Measurements from ENCODE around the gene SPATA22. TPM values are rescaled to one million over a fixed set of nuclear protein-coding genes. Genes with fewer than 3 reads are reported as not detected.

The SPATA22 gene
- total and polyA plus RNA-seq, 2 of the 13 experiments (the other 11 are each of a cell fraction or from before 2014, with no cell fraction given) = not detected

DNA sequence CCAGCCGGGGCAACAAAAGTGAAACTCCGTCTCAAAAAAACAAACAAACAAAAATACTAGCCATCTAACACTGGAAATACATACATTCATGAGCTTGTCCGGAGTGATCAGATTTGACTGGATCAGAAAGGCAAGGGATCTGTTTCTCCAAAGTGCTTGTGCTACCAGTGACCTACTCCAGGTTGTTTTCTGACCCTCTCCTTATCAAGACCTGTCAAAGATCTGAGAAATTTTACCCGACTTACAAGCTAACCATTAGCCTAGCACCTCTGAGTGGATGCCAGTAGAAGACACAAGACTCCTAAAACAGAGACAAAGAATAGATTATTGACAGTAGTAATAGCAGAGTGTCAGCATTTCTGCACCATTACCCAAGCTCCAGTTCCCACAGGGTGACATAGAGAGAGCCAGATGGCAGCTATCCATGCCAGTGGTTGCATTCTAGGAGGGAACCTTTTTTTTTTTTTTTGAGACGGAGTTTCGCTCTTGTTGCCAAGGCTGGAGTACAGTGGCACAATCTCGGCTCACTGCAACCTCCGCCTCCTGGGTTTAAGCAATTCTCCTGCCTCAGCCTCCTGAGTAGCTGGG, 14.0 kb upstream of the SPATA22 start:
- no peak for DNase-seq (ENCODE audit: low spot score)
- CTCF ChIA-PET (ENCODE audit: low intra/inter-chr PET ratio, low total read pairs) = no interaction called here
- intact Hi-C loops (cut with micrococcal nuclease; ENCODE audit: unreplicated experiment) (no loop called here), in situ Hi-C loops (cut with HindIII; ENCODE audit: extremely low pct_ligation_motif_present, low pct_unique_long_range_greater_than_20kb) (no loop called here)
- H2AFZ ChIP-seq (ENCODE audit: low read length) = no peak overlapping the region
- no peak overlapping the region for H3K4me2 ChIP-seq (ENCODE audit: low read depth, low read length)
- peaks cover 0 to 3% of the 10 kb centered on the region in 2 experiments; a peak in 2 of 5 replicates for H3K27me3 ChIP-seq (ENCODE audit: control insufficient read depth in 1 of 2, insufficient read depth in 2 of 2, low read length in 2 of 2)
- TF ChIP-seq NFE2 (CRISPR knock-in tag; IDR thresholded peaks at IDR 0.05) = no peak
- no peak for TF ChIP-seq NR2F1 (CRISPR knock-in tag; IDR thresholded peaks at IDR 0.05)
- no peak for TF ChIP-seq HNRNPH1 (optimal IDR thresholded peaks at IDR 0.05; ENCODE audit: low read depth, low read length)
- TF ChIP-seq SYNCRIP (IDR thresholded peaks at IDR 0.05; ENCODE audit: insufficient read depth, low read depth, low read length) = no peak
- TF ChIP-seq U2AF2 (IDR thresholded peaks at IDR 0.05; ENCODE audit: low read depth, low read length) = no peak
- no peak for TF ChIP-seq ATM (IDR thresholded peaks at IDR 0.05; ENCODE audit: borderline replicate concordance)
- no peak for TF ChIP-seq GATAD2A (CRISPR knock-in tag; IDR thresholded peaks at IDR 0.05)
- no peak for TF ChIP-seq ZNF777 (CRISPR knock-in tag; IDR thresholded peaks at IDR 0.05)
- TF ChIP-seq, protein P1, sequence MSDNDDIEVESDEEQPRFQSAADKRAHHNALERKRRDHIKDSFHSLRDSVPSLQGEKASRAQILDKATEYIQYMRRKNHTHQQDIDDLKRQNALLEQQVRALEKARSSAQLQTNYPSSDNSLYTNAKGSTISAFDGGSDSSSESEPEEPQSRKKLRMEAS (IDR thresholded peaks at IDR 0.05) = no peak
- no peak for TF ChIP-seq SMARCE1 (IDR thresholded peaks at IDR 0.05; ENCODE audit: borderline replicate concordance)
- TF ChIP-seq MBNL3 (CRISPR knock-in tag; conservative IDR thresholded peaks at IDR 0.05) = no peak
- no peaks in the 10 kb centered on the region for H4K20me1 ChIP-seq (ENCODE audit: insufficient read depth, low read length)
- H3K27ac ChIP-seq (ENCODE audit: extremely low read length, insufficient read depth, low read length) = no peak overlapping the region
- no peak overlapping the region for H3K9ac ChIP-seq (ENCODE audit: insufficient read depth, low read depth, low read length)
- H3K9me3 ChIP-seq (ENCODE audit: low read length) = no peaks in the 10 kb centered on the region
- ATAC-seq = no peak
- 50% methylated on average over 8 of the region's 8 CpGs for WGBS (ENCODE audit: low lambda C conversion rate)
- peaks cover 2% of the 10 kb centered on the region; the same call in 1 of the 2 replicates for H3K4me1 ChIP-seq (ENCODE audit: insufficient read depth, low read length)
- no peak overlapping the region for H3K4me3 ChIP-seq (replicated peaks in 1 of 3; ENCODE audit: insufficient read depth in 1 of 3, low read depth in 2 of 3, low read length in 3 of 3)
- FAIRE-seq = no peak
- H3K36me3 ChIP-seq (replicated peaks in 1 of 2; ENCODE audit: control insufficient read depth in 1 of 2, insufficient read depth in 2 of 2, low read length in 2 of 2) = no peaks in the 10 kb centered on the region
- POLR2A ChIA-PET = no interaction called here
- no peaks in the 10 kb centered on the region for H3K79me2 ChIP-seq (ENCODE audit: insufficient read depth, low read length)
- no TSS peak for BruUV-seq (replicated peaks)

All from HepG2 (cell line).